Endothelial cell of umbilical vein (primary cell): Measurements from ENCODE around the gene RSRC1. TPM values are rescaled to one million over a fixed set of nuclear protein-coding genes. Genes with fewer than 3 reads are reported as not detected.

Experiments
- BruUV-seq: library from RNA; stranded (reverse); fragments of 400-500 nt; replicated peaks from 2 replicates; lab custom pipeline; 2021; lab: Mats Ljungman, UMichigan
- CTCF ChIA-PET: fragments of 300-600, 350-600 bp; sonication (Branson Sonifier 250); formaldehyde crosslinking; loops from one replicate; lab custom pipeline; 2021; ENCODE audit warnings: antibody characterized with exemption, inconsistent platforms; lab: Charles Lee
- POLR2A ChIA-PET: fragments of 300-600, 350-600 bp; sonication (Branson Sonifier 250); formaldehyde crosslinking; loops from one replicate; lab custom pipeline; 2021; ENCODE audit warnings: antibody characterized with exemption, inconsistent platforms; lab: Charles Lee
- DNase-seq: peaks from one replicate; pipeline ENCODE4 v3.0.0-alpha.2; 2011; ENCODE audit warnings: low read depth, low spot score
- FAIRE-seq: peaks from 2 replicates; lab custom pipeline; 2011; peaks lifted over from hg19 to GRCh38; lab: Jason Lieb, UNC
- H2AFZ ChIP-seq: 2 replicates; pipeline ENCODE4 v1.6.0; 2012; ENCODE audit warnings: low read depth, low read length, control low read depth, inconsistent platforms
- H3K27ac ChIP-seq: 2 replicates; pipeline ENCODE4 v1.5.1; 2011; ENCODE audit warnings: low read depth, mild to moderate bottlenecking, control low read depth, low read length, moderate library complexity; ENCODE audit not compliant: insufficient read depth
- H3K27me3 ChIP-seq, 2 experiments: 2 replicates each; pipeline versions ENCODE4 v1.6.0 to v1.6.1; 2011; ENCODE audit warnings: low read length in 2 of 2, mixed read lengths in 1 of 2; ENCODE audit not compliant: control insufficient read depth in 2 of 2, insufficient read depth in 2 of 2
- H3K36me3 ChIP-seq, 2 experiments: 2 replicates in 1 of 2; 3 replicates in 1 of 2; pipeline ENCODE4 v1.5.1; 2011; ENCODE audit warnings: low read length in 2 of 2, mild to moderate bottlenecking in 1 of 2, moderate library complexity in 1 of 2; ENCODE audit not compliant: control insufficient read depth in 2 of 2, insufficient read depth in 2 of 2; ENCODE audit errors: extremely low read depth in 1 of 2
- H3K4me1 ChIP-seq: 3 replicates; pipeline ENCODE4 v1.5.1; 2011; ENCODE audit warnings: mild to moderate bottlenecking, low read length; ENCODE audit not compliant: control insufficient read depth, insufficient read depth; ENCODE audit errors: extremely low read depth
- H3K4me2 ChIP-seq: 2 replicates; pipeline ENCODE4 v1.6.1; 2011; ENCODE audit warnings: low read length, control low read depth, mixed read lengths; ENCODE audit not compliant: insufficient read depth
- H3K4me3 ChIP-seq, 3 experiments: fragments of 200-600 bp in 1 of 3; sonication (generic), shearing (Covaris generic) in 1 of 3; replicated peaks in 1 of 3; 2 replicates each; pipeline ENCODE4 v1.5.1; 2011 to 2016; ENCODE audit warnings: control low read depth in 3 of 3, low read length in 3 of 3, mild to moderate bottlenecking in 2 of 3, inconsistent platforms in 1 of 3, low read depth in 1 of 3, moderate library complexity in 1 of 3; ENCODE audit not compliant: insufficient read depth in 1 of 3
- H3K79me2 ChIP-seq: 2 replicates; pipeline ENCODE4 v1.6.0; 2012; ENCODE audit warnings: low read length, inconsistent platforms; ENCODE audit not compliant: control insufficient read depth, insufficient read depth
- H3K9ac ChIP-seq: replicated peaks from 2 replicates; pipeline ENCODE3; 2011; ENCODE audit warnings: low read length, control low read depth; ENCODE audit not compliant: insufficient read depth; ENCODE audit errors: extremely low read depth
- H3K9me1 ChIP-seq: replicated peaks from 3 replicates; pipeline ENCODE4 v1.6.0; 2011; ENCODE audit warnings: mild to moderate bottlenecking, low read length; ENCODE audit not compliant: control insufficient read depth, insufficient read depth; ENCODE audit errors: extremely low read depth
- H3K9me3 ChIP-seq: replicated peaks from 2 replicates; pipeline ENCODE4 v1.5.1; 2012; ENCODE audit warnings: low read length, inconsistent platforms; ENCODE audit not compliant: control insufficient read depth, insufficient read depth
- H4K20me1 ChIP-seq: replicated peaks from 2 replicates; pipeline ENCODE3; 2011; ENCODE audit warnings: mild to moderate bottlenecking, low read length; ENCODE audit not compliant: control insufficient read depth, insufficient read depth; ENCODE audit errors: extremely low read depth
- CTCF ChIP-seq, 2 donors: IDR thresholded peaks; 1 replicate in 1 of 2; 2 replicates in 1 of 2; pipeline ENCODE4 v1.5.1; 2011; ENCODE audit warnings: low read length in 2 of 2, mild to moderate bottlenecking in 2 of 2, moderate library complexity in 2 of 2, control low read depth in 1 of 2, inconsistent platforms in 1 of 2, low read depth in 1 of 2; ENCODE audit not compliant: insufficient read depth in 1 of 2; ENCODE audit errors: extremely low read depth in 1 of 2
- EZH2 ChIP-seq: IDR thresholded peaks from 2 replicates; pipeline ENCODE4 v1.6.1; 2012; ENCODE audit warnings: borderline replicate concordance, low read depth, mild to moderate bottlenecking, moderate library complexity, low read length, inconsistent platforms; ENCODE audit not compliant: severe bottlenecking
- FOS ChIP-seq: IDR thresholded peaks from 2 replicates; pipeline ENCODE4 v1.6.1; 2011; ENCODE audit warnings: mild to moderate bottlenecking, low read length, moderate library complexity, borderline replicate concordance; ENCODE audit not compliant: insufficient read depth
- GATA2 ChIP-seq: IDR thresholded peaks from 2 replicates; pipeline ENCODE4 v1.7.0; 2011; ENCODE audit warnings: low read depth, mild to moderate bottlenecking, moderate library complexity, mixed read lengths, low read length; ENCODE audit not compliant: insufficient read length, insufficient read depth
- JUN ChIP-seq: IDR thresholded peaks from 2 replicates; pipeline ENCODE4 v1.6.1; 2011; ENCODE audit warnings: borderline replicate concordance, low read depth; ENCODE audit not compliant: insufficient read length, insufficient read depth
- MAX ChIP-seq: IDR thresholded peaks from 2 replicates; pipeline ENCODE4 v1.6.1; 2011; ENCODE audit not compliant: insufficient read depth, insufficient read length
- MYC ChIP-seq: IDR thresholded peaks from one replicate; pipeline ENCODE4 v1.6.1; 2011; ENCODE audit warnings: mild to moderate bottlenecking, low read depth, low read length
- POLR2A ChIP-seq: IDR thresholded peaks from 2 replicates; pipeline ENCODE4 v1.6.1; 2012; ENCODE audit warnings: low read depth, mild to moderate bottlenecking, control low read depth, low read length
- POLR2AphosphoS5 ChIP-seq: IDR thresholded peaks from 2 replicates; pipeline ENCODE4 v1.6.1; 2012; ENCODE audit warnings: low read depth, mild to moderate bottlenecking, control low read depth, low read length, moderate library complexity; ENCODE audit not compliant: insufficient read depth
- dilution Hi-C: fragments of 300-500 bp; cut with MboI; formaldehyde crosslinking; loops from one replicate; pipeline ENCODE4 v1.15.0; 2019; ENCODE audit warnings: low sequenced_read_pairs; ENCODE audit not compliant: extremely low pct_ligation_motif_present
- intact Hi-C: fragments of 100-400 bp; cut with micrococcal nuclease; formaldehyde crosslinking; loops from one replicate; pipeline ENCODE4 v1.10.0; 2022
- polyA plus RNA-seq, 4 experiments: library from polyadenylated mRNA; depleted of rRNA in 3 of 4; stranded (reverse) in 3 of 4; unstranded in 1 of 4; fragments of >200 nt; gene quantifications; 2 replicates each; pipeline versions ENCODE4 v1.2.1 to v1.2.3, GENCODE V29; 2011 to 2012; ENCODE audit warnings: missing spikeins in 1 of 4
- total RNA-seq: library from RNA; stranded (reverse); gene quantifications from 2 replicates; pipeline ENCODE4 v1.2.3, GENCODE V29; 2021

The RSRC1 gene
- total and polyA plus RNA-seq, 2 donors (not counting 3 experiments of a cell fraction or from before 2014, with no cell fraction given) = 1.8 to 25.4 TPM

GRCh38 chr3:158532099-158532734 is 422.3 kb downstream of the RSRC1 start:
- H3K27ac ChIP-seq = no peak overlapping the region
- H3K9ac ChIP-seq = no peak overlapping the region
- BruUV-seq = no TSS peak
- no peaks in the 10 kb centered on the region for H3K4me1 ChIP-seq
- H2AFZ ChIP-seq = no peak overlapping the region
- TF ChIP-seq JUN = no peak
- peak; percentile 36 to 46 for TF ChIP-seq CTCF (IDR thresholded peaks at IDR 0.05; ENCODE audit: extremely low read depth in 1 of 2, insufficient read depth in 1 of 2, low read depth in 1 of 2, low read length in 2 of 2)
- CTCF ChIA-PET = interaction anchor here (0.6 to 2.9 kb wide), 27 partner anchors 8 to 1328 kb away, joined by 3 to 71 read pairs (median 4); partner anchors contain the start of gene RSRC1
- POLR2A ChIA-PET = no interaction called here
- no peaks in the 10 kb centered on the region for H3K9me3 ChIP-seq
- no peaks in the 10 kb centered on the region for H3K27me3 ChIP-seq
- H3K36me3 ChIP-seq = no peaks in the 10 kb centered on the region
- DNase-seq (peak; percentile 72), FAIRE-seq (no peak)
- H3K9me1 ChIP-seq = no peaks in the 10 kb centered on the region
- no peaks in the 10 kb centered on the region for H3K79me2 ChIP-seq
- no peak overlapping the region for H3K4me3 ChIP-seq
- dilution Hi-C loops (no loop called here), intact Hi-C loops (loop anchor here (1.0 to 10.0 kb wide), 4 partner anchors 217 to 925 kb away; no protein-coding TSS in a partner anchor)
- no peaks in the 10 kb centered on the region for H4K20me1 ChIP-seq
- H3K4me2 ChIP-seq = no peak overlapping the region

GRCh38 chr3:158535918-158536317 is 426.0 kb downstream of the RSRC1 start:
- ChIA-PET CTCF (no interaction called here), POLR2A (no interaction called here)
- intact Hi-C loops = loop anchor here (5.0 to 10.0 kb wide), 4 partner anchors 106 to 726 kb away; partner anchors contain the start of gene GFM1
- Histone ChIP-seq H3K4me1 (no peaks in the 10 kb centered on the region), H3K9me1 (no peaks in the 10 kb centered on the region), H3K4me3 (no peak overlapping the region), H3K27me3 (no peaks in the 10 kb centered on the region), H4K20me1 (no peaks in the 10 kb centered on the region), H3K4me2 (no peak overlapping the region), H3K9ac (no peak overlapping the region), H3K27ac (no peak overlapping the region), H3K9me3 (no peaks in the 10 kb centered on the region), H2AFZ (no peak overlapping the region), H3K36me3 (no peaks in the 10 kb centered on the region), H3K79me2 (no peaks in the 10 kb centered on the region)
- no peak for DNase-seq
- BruUV-seq = no TSS peak
- TF ChIP-seq MYC (no peak), POLR2AphosphoS5 (no peak), POLR2A (no peak), CTCF (IDR thresholded peaks at IDR 0.05; ENCODE audit: extremely low read depth in 1 of 2, insufficient read depth in 1 of 2, low read depth in 1 of 2, low read length in 2 of 2) (no peak), FOS (no peak), MAX (no peak), GATA2 (no peak), EZH2 (no peak), JUN (no peak)
- dilution Hi-C loops = no loop called here
- FAIRE-seq = no peak
